ENCODE measurements around the gene PHF24.
"Not testable (repeated sequence)": the region's sequence is repeated elsewhere in the genome, so short reads cannot be mapped to it uniquely, and the experiment has no call there.

PHF24 gene

GRCh38 chr9:34998266-34998665, 40.2 kb downstream of the PHF24 start:
- no peak for DNase-seq

- DNase-seq: no peak
These were observed 41.5 kb downstream of the PHF24 start for GRCh38 chr9:34999576-34999975.

GRCh38 chr9:35000535-35001284, 42.6 kb downstream of the PHF24 start:
- no peak for DNase-seq

DNA sequence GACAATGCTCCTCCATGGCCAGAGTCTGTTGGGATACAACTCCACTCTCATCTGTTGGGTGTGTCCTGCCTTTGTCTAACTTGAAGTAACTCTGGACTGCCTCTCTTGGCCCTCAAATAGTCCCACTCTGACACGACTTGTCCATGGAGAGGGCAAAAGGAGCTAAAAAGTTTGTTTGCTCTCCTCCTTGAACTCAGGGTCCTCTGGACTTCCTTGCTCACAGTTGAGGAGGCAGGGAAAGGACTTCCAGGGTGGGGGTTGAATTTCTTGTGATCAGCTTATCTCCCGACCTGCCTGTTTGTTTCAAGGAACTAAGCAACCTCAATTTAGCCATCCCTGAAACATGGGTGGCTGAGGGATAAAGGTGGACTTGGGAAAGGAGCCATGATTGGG, 43.2 kb downstream of the PHF24 start:
- DNase-seq: no peak

- DNase-seq: no peak
These were observed 43.9 kb downstream of the PHF24 start for GRCh38 chr9:35001803-35002502.

GRCh38 chr9:35002623-35003022, 44.5 kb downstream of the PHF24 start:
- DNase-seq: no peak

- not testable (repeated sequence) for DNase-seq
These were observed 46.2 kb downstream of the PHF24 start for GRCh38 chr9:35004299-35004698.

GRCh38 chr9:35010351-35010958, 52.4 kb downstream of the PHF24 start:
- no peak for DNase-seq

- DNase-seq: no peak
These were observed 56.4 kb downstream of the PHF24 start for GRCh38 chr9:35014517-35014916.

GRCh38 chr9:35023443-35023842, 65.4 kb downstream of the PHF24 start:
- not testable (repeated sequence) for DNase-seq

DNA sequence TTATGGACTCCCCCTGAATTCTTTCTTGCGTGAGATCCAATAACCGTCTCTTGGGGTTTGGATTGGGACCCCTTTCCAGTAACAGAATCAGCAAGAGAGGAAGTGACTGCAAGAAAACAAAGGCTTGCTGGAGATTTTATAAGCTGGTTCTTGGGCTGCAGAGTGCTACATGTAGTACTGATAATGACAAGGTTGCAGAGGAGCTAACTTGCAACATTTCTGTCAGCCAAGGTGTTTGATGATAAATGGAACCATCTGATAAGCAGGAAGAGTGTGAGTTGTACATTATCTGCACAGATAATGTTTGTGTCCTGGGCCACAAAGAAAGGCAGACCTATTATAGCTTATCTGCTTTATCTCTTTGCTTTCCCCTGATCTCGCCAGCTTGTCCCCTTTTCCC, 68.6 kb downstream of the PHF24 start:
- DNase-seq: no peak

- DNase-seq: no peak
These were observed 69.3 kb downstream of the PHF24 start for GRCh38 chr9:35027374-35027773.

DNA sequence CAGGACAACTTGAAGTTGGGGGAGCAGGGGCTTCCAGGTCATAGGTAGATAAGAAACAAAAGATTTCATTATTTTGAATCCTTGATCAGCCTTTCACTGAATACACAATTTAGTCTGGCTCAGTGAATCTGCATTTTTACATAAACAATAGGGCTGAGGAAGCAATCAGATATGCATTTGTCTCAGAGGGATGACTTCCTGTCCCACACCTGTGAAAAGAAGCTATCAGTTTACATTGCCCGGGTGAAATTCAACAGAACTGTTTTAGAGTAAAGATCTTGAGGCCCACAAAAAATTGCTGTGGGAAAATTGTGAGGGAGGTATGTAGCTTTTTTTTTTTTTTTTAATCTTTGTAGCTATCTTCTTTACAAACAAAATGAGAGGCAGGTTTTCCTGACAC, 69.8 kb downstream of the PHF24 start:
- no peak for DNase-seq

DNA sequence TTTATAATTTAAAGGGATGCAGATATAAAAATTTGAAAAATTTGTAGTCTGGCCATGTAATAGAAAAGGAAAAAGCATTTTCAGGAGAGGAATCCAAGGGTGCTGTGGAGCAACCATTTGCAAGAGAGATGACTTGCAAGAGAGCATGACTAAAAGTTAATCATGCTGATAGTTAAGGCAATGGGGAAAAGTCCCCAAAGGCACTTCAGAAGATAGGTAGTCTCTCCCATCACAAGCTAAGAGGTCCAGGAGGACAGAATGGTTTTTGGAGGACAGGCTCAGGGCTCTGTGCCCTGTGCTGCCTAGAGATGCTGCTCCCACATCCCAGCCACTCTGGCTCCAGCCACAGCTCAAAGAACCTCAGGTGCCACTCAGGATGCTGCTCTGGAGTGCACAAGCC, 70.3 kb downstream of the PHF24 start:
- DNase-seq: no peak

GRCh38 chr9:35029241-35029640, 71.2 kb downstream of the PHF24 start:
- no peak for DNase-seq

GRCh38 chr9:35029852-35030251, 71.8 kb downstream of the PHF24 start:
- no peak for DNase-seq

All from effector CD8-positive, alpha-beta T cell (primary cell).